Left lung (tissue), 14 donors: ENCODE results near the gene PRM1. TPM values are rescaled to one million over a fixed set of nuclear protein-coding genes. Genes with fewer than 3 reads are reported as not detected.
A peak's percentile ranks its signal among the peaks of the same experiment; 100 is the strongest.

Source experiments
- ATAC-seq: fragments of 200-7000 bp; cut with Tn5 transposase; one replicate; pipeline ENCODE4 v1.9.1; 2020; ENCODE audit warnings: moderate library complexity
- DNase-seq, 4 donors: peaks; one replicate each; pipeline ENCODE4 v3.0.0-alpha.2; 2013 to 2020
- H3K27ac ChIP-seq, 2 donors: fragments of 200-600 bp; sonication (generic) in 1 of 2; one replicate each; pipeline versions ENCODE4 v1.5.0 to v1.8.0; 2020 to 2021
- H3K27me3 ChIP-seq, 2 donors: fragments of 200-600 bp; sonication (generic) in 1 of 2; one replicate each; pipeline versions ENCODE4 v1.5.0 to v1.8.0; 2020 to 2021
- H3K36me3 ChIP-seq, 2 donors: fragments of 200-600 bp; sonication (generic) in 1 of 2; one replicate each; pipeline versions ENCODE4 v1.5.0 to v1.8.0; 2020 to 2021
- H3K4me1 ChIP-seq, 2 donors: fragments of 200-600 bp; one replicate each; pipeline ENCODE4 v1.8.0; 2021
- H3K4me3 ChIP-seq, 2 donors: fragments of 200-600 bp; sonication (generic) in 1 of 2; one replicate each; pipeline versions ENCODE4 v1.5.0 to v1.8.0; 2020 to 2021; ENCODE audit warnings: mild to moderate bottlenecking in 1 of 2
- H3K9me3 ChIP-seq, 2 donors: fragments of 200-600 bp; sonication (generic) in 1 of 2; one replicate each; pipeline versions ENCODE4 v1.5.0 to v1.8.0; 2020 to 2021
- CTCF ChIP-seq, 2 donors: fragments of 200-600 bp; sonication (generic) in 1 of 2; IDR thresholded peaks; one replicate each; pipeline versions ENCODE4 v1.5.0 to v1.8.0; 2021; ENCODE audit warnings: antibody characterized with exemption in 2 of 2
- intact Hi-C, 2 donors: fragments of 100-400 bp; cut with DNase I; formaldehyde crosslinking; loops; one replicate each; pipeline versions ENCODE4 v1.11.2 to v1.14.2; 2022
- long read RNA-seq, 12 donors: library from polyadenylated mRNA in 2 of 12; unstranded in 2 of 12; transcript quantifications; one replicate each; pipeline ENCODE4 v2.0.0 and lab custom pipeline, GENCODE V29; 2019 to 2026
- polyA plus RNA-seq, 6 donors: library from polyadenylated mRNA; unstranded; fragments of 120-200 nt; gene quantifications; one replicate each; pipeline ENCODE4 v1.2.1, GENCODE V29; 2013; ENCODE audit not compliant: insufficient read length in 6 of 6
- total RNA-seq, 2 donors: library from RNA; stranded (reverse); fragmentation: NEBNext Ultra II Directional; extraction: Animal tissue kit (Norgen Biotek cat#: 25700); gene quantifications; one replicate each; pipeline ENCODE4 v1.2.1, GENCODE V29; 2021
- donor health status: DM: no; HTN: yes; CAD: no.
- donor health status: DM: no; HTN: no; CAD: no.

Gene PRM1, protein sequence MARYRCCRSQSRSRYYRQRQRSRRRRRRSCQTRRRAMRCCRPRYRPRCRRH
- not detected for total RNA-seq
- polyA plus RNA-seq = under 1 TPM in 1 of 6 donors, not detected in 5; 0.44 TPM
- long read RNA-seq, donor 1 = 0 reads
- long read RNA-seq, donor 2 = 0 reads
- long read RNA-seq, donor 3 = 0 reads
- long read RNA-seq, donor 4 = 0 reads
- long read RNA-seq, donor 5 = 0 reads
- long read RNA-seq, donor 6 = 0 reads
- long read RNA-seq, donor 7 = 0 reads
- long read RNA-seq, donor 8 = 0 reads
- long read RNA-seq, donor 9 = 0 reads
- long read RNA-seq, donor 10 = 0 reads
- long read RNA-seq, donor 11 = 0 reads
- long read RNA-seq, donor 12 = 0 reads

GRCh38 chr16:11280616-11281522, at the start of gene PRM1:
PRM1 (minus strand) TSS chr16:11281330; CDS start chr16:11281238, 92 bp downstream.
- no peak for ATAC-seq
- no peak for TF ChIP-seq CTCF (IDR thresholded peaks at IDR 0.05)
- intact Hi-C loops = no loop called here

DNA sequence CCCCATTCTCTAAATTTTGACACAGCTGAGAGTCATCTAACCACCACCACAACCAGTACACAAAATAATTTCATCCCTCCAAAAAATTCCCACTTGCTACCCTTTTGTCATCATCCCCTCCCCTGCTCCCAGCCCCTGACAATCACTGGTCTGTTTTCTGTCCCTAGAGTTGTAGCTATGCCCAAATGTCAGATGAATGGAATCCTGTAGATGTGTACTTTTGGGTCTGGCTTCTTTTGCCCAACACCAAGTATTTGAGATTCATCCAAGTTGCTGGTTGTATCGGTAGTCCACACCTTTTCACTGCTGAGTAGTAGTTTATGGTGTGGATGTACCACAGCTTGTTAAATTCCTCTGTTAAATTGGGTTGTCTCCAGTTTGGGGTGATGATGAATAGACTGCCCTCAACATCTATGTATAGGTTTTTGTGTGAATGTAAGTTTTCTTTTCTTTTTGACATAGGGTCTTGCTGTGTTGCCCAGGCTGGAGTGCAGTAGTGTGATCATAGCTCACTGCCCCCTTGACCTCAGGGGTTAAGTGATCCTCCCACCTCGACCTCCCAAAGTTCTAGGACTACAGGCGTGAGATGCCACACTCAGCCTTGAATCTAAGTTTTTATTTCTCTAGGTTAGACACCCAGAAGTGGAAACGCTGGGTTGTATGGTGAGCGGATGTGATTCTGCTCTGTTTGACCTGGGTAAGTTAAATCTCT, 49.6 kb upstream of the PRM1 start:
- Histone ChIP-seq H3K36me3 (no peaks in the 10 kb centered on the region), H3K4me3 (no peak overlapping the region), H3K27me3 (no peaks in the 10 kb centered on the region), H3K27ac (no peak overlapping the region), H3K4me1 (peaks cover 13 to 36% of the 10 kb centered on the region in 2 donors), H3K9me3 (no peaks in the 10 kb centered on the region)
- TF ChIP-seq CTCF (IDR thresholded peaks at IDR 0.05) = no peak
- intact Hi-C loops = no loop called here
- DNase-seq = no peak
- no peak for ATAC-seq

More at GRCh38 chr16:11280616-11281522, at the start of gene PRM1:
- no peak for DNase-seq
- Histone ChIP-seq H3K27ac (no peak within 1 kb of the TSS), H3K9me3 (no peaks in the 10 kb centered on the region), H3K36me3 (no peaks in the 10 kb centered on the region), H3K27me3 (no peaks in the 10 kb centered on the region), H3K4me3 (no peak within 1 kb of the TSS), H3K4me1 (peaks cover 4% of the 10 kb centered on the region in 2 donors)

DNA sequence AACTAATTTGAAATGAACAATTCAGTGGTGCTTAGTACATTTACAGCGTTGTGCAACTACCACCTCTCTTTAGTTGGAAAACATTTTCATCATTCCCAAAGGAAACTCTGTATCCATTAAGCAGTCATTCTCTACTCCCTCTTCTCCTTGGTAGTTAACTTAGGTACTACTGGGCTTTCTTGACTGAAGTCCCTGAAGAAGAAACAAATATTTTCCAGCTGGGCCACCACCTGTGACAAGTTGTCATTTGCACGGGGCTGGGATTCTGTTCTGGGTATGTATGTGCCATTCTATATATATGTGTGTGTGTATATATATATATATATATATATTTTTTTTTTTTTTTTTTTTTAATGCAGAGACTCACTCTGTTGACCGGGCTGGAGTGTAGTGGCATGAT, 48.8 kb upstream of the PRM1 start:
- no peaks in the 10 kb centered on the region for H3K36me3 ChIP-seq
- no peak overlapping the region for H3K27ac ChIP-seq
- H3K4me1 ChIP-seq = peaks cover 13 to 44% of the 10 kb centered on the region in 2 donors
- intact Hi-C loops = no loop called here
- no peak overlapping the region for H3K4me3 ChIP-seq
- TF ChIP-seq CTCF (IDR thresholded peaks at IDR 0.05) = no peak
- ATAC-seq (no peak), DNase-seq (no peak)
- no peaks in the 10 kb centered on the region for H3K27me3 ChIP-seq
- H3K9me3 ChIP-seq = no peaks in the 10 kb centered on the region

DNA sequence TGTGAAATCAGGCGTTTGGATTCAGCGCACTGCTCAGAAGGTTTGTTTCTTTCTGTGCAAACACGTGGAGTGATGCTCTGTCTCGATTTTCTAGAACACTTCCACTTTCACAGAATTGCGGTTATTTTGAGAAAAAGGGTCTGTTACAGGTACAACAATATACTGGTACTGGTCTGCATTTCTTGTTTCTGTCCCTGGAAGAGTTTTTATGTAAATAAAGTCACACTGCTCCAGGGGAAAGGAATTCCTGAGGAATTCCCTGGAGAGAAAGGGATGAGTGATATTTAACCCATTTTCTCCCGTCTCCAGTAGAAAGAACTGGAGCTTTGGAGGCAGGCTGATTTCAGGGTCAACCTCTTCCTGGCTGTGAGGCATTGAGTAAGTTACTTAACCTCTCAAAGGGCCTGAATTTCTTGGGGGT, 48.0 kb upstream of the PRM1 start:
- Histone ChIP-seq H3K27ac (peak overlapping the region; percentile 34 to 59), H3K4me3 (no peak overlapping the region), H3K27me3 (no peaks in the 10 kb centered on the region), H3K4me1 (peaks cover 13 to 44% of the 10 kb centered on the region in 2 donors), H3K9me3 (no peaks in the 10 kb centered on the region), H3K36me3 (no peaks in the 10 kb centered on the region)
- DNase-seq (no peak), ATAC-seq (peak; percentile 6)
- intact Hi-C loops = no loop called here
- TF ChIP-seq CTCF (IDR thresholded peaks at IDR 0.05) = no peak
